GM19395 (cell line): ENCODE results near the gene MKX.

Source experiments
- ATAC-seq: cut with Tn5 transposase; IDR thresholded peaks from one replicate; pipeline ENCODE4 v1.9.1; 2021; ENCODE audit warnings: mild to moderate bottlenecking, moderate library complexity; ENCODE audit not compliant: unreplicated experiment

The MKX gene

DNA sequence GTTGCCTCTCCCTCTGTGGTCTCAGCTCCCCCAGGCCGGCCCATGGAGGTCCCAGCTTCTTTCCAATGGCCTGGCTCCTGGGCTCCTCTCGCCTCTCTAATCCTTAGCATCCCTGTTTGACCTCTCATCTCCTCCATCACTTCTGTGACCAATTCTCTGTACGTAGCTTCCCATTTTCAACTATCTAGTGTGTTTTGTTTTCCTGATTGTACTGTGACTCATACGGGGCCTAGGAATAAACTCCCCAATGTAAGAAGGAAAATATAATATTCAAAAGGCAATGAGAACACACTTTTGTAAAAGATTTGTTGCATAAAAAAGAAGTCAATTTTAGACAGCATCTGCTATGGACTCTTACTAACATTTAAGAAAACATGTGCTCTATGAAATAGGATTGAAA lies 90.3 kb downstream of the MKX start:
- no peak for ATAC-seq

- no peak for ATAC-seq
These were observed 91.3 kb downstream of the MKX start for GRCh38 chr10:27654284-27654683.

- ATAC-seq = no peak
These were observed 98.9 kb downstream of the MKX start for GRCh38 chr10:27646604-27647175.

DNA sequence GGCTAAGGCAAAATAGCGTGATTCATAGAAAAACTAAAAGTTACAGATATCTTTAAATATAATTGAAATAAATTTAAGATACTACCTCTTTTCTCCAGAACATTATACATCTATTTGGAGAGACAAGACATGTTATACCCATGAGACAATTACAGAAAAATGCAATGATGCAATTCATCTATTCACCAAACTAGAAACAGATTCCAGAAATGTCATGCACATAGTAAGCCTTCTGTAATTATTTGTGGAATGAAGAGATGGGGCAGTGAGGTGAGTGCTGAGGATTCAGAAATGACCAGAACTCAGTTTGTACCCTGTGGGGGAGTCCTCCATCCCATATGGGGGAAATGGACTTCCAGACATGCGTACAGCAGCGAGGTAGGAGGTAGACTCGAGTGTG lies 99.4 kb downstream of the MKX start:
- no peak for ATAC-seq

GRCh38 chr10:27644307-27644939 lies 101.2 kb downstream of the MKX start:
- ATAC-seq = no peak

DNA sequence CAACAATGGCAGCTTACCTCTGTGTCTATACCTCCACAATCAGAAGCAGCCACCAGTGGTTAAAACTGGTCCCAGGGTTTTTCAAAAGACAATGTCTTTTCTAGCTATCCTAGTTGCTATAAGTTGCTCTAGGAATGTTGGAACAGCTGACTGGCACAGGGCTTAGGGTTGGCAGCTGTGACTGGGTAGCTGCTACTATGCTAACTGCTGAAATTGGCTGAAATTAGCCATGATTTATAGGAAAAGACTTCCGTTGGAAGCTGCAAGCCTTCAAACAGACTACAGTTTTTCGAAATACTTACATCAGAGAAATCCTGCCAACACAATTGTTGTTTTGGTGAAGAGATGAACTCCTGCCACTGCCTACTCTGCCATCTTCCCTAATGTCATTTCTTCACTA lies 102.3 kb downstream of the MKX start:
- ATAC-seq = no peak

- no peak for ATAC-seq
These were observed 103.5 kb downstream of the MKX start for GRCh38 chr10:27642023-27642589.

GRCh38 chr10:27638071-27638750 lies 107.4 kb downstream of the MKX start:
- ATAC-seq = no peak

DNA sequence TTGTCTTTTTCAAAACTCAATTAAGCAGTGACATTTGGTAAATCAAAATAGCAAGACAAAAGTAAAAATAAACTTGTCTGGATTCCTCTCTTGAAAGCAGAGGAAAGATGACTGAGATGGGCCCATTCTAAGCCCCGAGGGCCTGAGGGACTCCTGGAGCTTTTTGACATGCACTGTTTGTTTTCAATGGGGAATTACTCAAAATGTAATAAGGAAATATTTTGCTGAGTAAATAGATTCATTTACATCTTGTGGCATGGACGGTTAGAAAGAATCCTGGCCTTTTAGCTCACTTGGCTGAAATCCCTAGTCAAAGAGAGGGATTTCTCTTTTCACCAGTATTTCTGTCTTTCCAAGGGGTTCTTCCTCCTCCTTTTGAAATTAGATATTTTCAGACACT lies 108.0 kb downstream of the MKX start:
- no peak for ATAC-seq

DNA sequence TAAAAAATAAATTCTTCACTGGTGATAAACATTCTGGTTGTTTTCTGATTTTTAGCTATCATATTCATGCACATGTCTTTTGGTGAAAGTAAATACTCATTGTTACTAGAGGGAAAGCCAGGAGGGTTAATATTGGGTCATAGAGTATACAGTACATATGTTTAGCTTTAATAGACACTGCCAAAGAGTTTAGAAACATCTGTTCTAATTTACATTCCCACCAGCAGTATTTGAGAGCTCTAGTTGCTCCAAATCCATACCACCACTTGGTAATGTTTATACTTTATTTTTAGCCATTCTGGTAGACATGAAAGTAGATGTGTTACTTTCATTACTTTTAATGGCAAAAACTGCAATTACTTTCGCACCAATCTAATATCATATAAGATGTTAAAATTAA lies 108.8 kb downstream of the MKX start:
- ATAC-seq = no peak

DNA sequence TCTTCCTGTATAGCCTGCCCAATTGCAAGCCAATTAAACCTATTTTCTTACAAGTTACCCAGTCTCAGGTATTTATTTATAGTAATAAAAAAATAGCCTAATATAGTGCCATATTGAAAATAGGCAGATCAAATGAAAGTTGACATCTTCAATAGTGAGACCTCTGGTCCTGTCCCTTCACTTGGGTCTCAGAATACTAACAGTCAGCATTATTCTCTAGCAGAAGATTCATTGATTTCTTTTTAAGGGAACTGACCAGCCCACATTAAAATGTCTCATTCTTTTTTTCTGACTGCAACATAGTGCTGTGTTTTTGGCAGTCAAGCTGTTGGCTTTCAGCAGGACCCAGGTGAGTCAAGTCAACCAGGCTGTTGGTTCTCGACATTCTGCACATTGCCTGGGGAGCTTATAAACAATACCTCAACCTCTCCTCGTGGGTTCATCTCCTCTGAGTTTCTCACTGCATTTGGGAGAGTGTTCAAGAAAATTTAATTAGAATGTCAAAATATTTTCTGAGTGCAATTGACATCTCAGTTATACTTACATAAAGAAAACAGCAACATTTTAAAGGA lies 109.8 kb downstream of the MKX start:
- no peak for ATAC-seq

DNA sequence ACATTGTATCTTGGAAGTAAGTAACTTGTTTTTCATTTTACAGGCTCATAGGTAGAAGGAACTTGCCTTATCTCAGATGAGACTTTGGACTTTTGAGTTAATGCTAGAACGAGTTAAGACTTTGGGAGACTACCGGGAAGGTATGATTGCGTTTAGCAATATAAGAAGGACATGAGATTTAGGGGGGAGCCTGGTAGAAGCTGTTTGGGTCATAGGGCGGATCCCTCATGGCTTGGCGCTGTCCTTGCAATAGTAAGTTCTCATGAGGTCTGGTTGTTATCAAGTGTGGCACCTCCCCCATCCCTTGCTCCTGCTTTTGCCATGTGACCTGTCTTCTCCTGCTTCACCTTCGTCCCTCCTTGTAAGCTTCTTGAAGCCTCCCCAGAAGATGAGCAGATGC lies 110.3 kb downstream of the MKX start:
- no peak for ATAC-seq

- ATAC-seq = no peak
These were observed 117.0 kb downstream of the MKX start for GRCh38 chr10:27628621-27629020.

DNA sequence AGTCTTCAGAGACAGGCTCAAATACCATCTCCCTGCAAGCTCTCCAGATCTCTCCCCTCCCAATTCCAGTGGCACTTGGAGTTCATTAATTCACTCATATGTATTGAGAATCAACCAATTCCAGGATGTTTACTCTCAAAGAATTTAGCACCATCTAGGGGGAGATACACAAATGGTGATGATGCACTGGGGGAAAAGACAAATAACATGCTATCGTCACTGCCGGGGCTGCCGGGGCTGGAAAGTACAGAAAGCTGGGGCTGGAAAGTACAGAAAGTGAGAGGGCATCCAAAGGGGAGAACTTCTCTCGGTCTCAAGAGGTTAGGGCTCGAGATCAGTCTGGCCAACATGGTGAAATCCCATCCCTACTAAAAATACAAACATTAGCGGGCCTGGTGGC lies 118.7 kb downstream of the MKX start:
- ATAC-seq = no peak

- ATAC-seq = no peak
These were observed 120.0 kb downstream of the MKX start for GRCh38 chr10:27625452-27626211.

DNA sequence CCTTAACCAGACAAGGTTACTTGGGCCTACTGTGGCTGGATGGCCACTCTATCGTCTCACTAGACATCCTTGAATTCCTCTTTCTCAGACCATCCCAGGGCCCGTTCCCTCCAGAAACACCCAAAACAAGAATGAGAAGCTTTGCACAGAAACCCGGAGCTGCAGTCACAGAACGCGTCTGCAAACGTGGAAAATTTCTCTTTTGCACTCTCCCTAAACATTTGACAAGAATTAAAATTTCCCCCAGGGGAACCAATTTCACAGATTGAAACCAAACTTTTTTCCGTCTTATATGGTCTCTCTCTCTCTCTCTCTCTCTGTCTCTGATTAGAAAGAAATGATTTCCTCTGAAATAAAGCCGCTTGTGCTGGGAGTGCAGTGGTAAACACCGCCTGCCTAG lies 120.7 kb downstream of the MKX start:
- no peak for ATAC-seq
